Measurements from ENCODE around the gene POLDIP2.

POLDIP2 gene
- long read RNA-seq, donor 1, transcript POLDIP2-201 (11 exons, 2,121 nt) = major isoform, 39 of 59 reads
- long read RNA-seq, donor 1, partial matches to known transcripts = 20 of 59 reads
- long read RNA-seq, donor 1, other reads (novel, unspliced or antisense) = 0 of 59 reads
- long read RNA-seq, donor 2, transcript POLDIP2-201 (11 exons, 2,121 nt) = major isoform, 25 of 25 reads
- long read RNA-seq, donor 2, partial matches to known transcripts = 0 of 25 reads
- long read RNA-seq, donor 2, other reads (novel, unspliced or antisense) = 0 of 25 reads
- long read RNA-seq, donor 3, transcript POLDIP2-201 (11 exons, 2,121 nt) = major isoform, 14 of 14 reads
- long read RNA-seq, donor 3, partial matches to known transcripts = 0 of 14 reads
- long read RNA-seq, donor 3, other reads (novel, unspliced or antisense) = 0 of 14 reads
- long read RNA-seq, donor 4, transcript POLDIP2-201 (11 exons, 2,121 nt) = major isoform, 16 of 16 reads
- long read RNA-seq, donor 4, partial matches to known transcripts = 0 of 16 reads
- long read RNA-seq, donor 4, other reads (novel, unspliced or antisense) = 0 of 16 reads
- long read RNA-seq, donor 5, transcript POLDIP2-201 (11 exons, 2,121 nt) = major isoform, 31 of 58 reads
- long read RNA-seq, donor 5, partial matches to known transcripts = 0 of 58 reads
- long read RNA-seq, donor 5, other reads (novel, unspliced or antisense) = 27 of 58 reads
- long read RNA-seq, donor 6, transcript POLDIP2-201 (11 exons, 2,121 nt) = major isoform, 17 of 17 reads
- long read RNA-seq, donor 6, partial matches to known transcripts = 0 of 17 reads
- long read RNA-seq, donor 6, other reads (novel, unspliced or antisense) = 0 of 17 reads
- long read RNA-seq, donor 7 = 0 reads
- long read RNA-seq, donor 8, transcript POLDIP2-201 (11 exons, 2,121 nt) = major isoform, 24 of 29 reads
- long read RNA-seq, donor 8, partial matches to known transcripts = 0 of 29 reads
- long read RNA-seq, donor 8, other reads (novel, unspliced or antisense) = 5 of 29 reads

DNA sequence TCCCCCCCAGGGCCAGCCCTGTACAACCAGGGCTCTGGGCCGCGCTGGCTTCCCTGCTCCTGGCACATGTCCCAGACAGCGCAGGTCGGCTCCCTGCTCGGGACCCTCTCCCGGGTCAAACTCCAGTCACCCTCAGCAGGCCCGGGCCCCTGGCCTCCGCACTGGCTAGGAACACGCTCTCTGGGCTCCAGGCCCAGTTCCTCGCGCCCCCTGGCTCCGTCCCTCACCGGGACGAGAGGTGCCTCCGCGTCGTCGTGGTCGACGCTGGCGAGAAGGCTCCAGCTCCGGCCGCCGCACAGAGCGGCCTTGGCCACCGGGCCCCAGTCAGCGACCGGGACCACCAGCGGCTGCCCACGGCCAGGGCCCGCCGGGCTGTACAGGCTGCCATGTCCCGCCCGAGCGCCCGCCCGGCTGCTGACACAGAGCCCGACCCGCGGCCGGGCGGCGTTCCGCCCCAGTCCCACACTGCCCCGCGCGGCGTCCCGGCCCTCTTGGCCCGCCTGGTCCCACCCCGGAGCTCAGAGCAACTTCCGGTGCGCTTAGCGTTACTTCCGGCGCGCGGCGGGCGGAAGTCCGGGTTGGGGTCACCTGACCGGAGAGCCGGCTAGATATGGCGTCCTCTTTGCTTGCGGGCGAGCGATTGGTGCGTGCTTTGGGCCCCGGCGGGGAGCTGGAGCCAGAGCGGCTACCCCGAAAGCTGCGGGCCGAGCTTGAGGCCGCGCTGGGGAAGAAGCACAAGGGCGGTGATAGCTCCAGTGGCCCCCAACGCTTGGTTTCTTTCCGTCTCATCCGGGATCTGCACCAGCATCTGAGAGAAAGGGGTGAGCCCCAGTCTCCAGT lies at the start of gene POLDIP2:
Gene POLDIP2 (minus strand): TSS at position 467 of the 840 bp plus-strand sequence. CDS start 79 bp downstream, at position 388.
- peak; percentile 86 for DNase-seq

DNA sequence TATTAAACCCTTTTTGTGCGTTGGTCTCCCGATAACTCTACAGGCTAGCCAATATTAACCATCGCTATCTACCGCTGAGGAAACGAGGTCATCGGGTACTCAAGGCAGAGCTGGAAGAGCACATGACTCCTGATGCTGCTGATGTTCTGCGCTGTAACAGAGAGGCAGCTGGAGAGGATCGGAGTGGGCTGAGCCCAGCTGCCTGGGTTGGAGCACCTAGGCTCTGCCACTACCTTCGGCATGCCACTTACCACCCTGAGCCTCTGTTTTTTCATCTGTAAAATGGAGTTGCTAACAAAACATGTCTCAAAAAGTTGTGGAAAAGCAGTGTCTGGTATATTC lies 49.1 kb upstream of the POLDIP2 start:
- DNase-seq = no peak

GRCh38 chr17:28405632-28406472 lies 48.5 kb upstream of the POLDIP2 start, which contains the start of gene SLC46A1:
TSS of gene SLC46A1 (minus strand) at chr17:28406212. CDS start at chr17:28406114, 98 bp downstream.
- peak; percentile 82 for DNase-seq

DNA sequence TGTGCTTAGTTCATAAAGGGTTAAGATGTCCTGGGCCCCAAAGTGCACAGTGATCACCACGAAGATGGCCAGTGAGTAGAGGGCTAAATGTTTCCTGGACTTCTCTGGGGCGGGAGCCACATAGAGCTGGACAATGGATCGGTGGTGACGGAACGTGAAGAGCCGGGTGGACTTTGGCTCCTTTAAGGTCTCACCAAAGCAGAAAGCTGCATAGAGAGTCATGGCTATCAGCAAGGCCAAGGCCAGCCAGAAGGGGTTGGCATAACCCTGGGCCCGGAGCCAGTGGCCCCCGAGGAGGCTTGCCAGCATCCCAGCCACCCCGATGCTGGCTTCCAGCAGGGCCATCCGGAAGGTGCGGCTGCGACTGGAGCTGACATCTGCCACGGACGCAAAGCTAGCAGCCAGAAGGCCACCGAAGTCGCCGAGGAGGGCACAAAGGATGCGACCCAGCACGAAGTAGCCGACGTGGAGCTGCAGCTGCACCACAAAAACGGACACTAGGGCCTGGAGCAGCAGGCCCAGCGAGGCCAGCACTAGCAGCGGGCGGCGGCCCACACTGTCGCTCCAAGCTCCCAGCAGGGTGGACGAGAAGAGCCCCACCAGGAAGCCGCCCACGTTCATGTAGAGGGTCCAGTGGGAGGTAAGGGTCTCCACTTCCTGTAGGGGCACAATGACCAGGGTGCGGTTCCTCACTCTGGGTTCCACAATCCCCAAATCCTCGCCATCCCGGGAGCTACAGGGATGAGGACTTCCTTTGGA lies 47.7 kb upstream of the POLDIP2 start:
- peak; percentile 53 for DNase-seq

GRCh38 chr17:28404461-28404811 lies 47.1 kb upstream of the POLDIP2 start:
- DNase-seq = no peak

DNA sequence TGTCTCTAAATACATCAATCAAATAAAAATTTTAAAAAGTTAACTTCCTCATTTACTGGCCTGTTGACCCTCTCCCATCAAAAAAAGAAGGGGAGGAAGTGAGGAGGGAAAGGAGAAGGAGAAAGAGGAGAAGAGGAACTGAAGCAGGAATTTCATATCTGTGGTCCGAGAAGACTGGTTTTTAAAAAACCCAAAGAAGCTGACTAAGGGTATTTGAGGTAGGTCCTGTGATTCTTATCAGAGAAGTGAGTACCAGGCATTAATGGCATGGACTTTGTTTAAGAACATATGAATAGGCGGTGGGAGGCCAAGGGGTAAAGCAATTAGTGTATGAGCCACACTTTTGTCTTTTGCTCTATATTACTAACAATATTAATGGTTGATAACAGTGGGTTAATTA lies 46.7 kb upstream of the POLDIP2 start:
- DNase-seq = no peak

- no peak for DNase-seq
Measured at GRCh38 chr17:28402844-28403243, 45.5 kb upstream of the POLDIP2 start.

GRCh38 chr17:28402224-28402630 lies 44.9 kb upstream of the POLDIP2 start:
- no peak for DNase-seq

DNA sequence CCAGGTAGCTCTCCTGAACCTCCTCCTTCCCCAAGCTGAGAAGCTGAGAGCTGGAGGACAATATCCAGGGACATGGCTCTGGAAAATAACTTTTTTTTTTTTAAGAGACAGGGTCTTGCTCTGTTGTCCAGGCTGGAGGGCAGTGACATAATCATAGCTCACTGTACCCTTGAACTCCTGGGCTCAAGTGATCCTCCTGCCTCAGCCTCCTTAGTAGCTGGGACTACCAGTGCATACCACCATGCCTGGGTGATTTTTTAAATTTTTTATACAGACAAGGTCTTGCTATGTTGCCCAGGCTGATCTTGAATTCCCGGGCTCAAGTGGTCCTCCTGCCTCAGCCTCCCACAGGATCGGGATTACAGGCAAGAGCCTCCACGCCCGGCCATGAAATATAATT lies 42.5 kb upstream of the POLDIP2 start:
- no peak for DNase-seq

DNA sequence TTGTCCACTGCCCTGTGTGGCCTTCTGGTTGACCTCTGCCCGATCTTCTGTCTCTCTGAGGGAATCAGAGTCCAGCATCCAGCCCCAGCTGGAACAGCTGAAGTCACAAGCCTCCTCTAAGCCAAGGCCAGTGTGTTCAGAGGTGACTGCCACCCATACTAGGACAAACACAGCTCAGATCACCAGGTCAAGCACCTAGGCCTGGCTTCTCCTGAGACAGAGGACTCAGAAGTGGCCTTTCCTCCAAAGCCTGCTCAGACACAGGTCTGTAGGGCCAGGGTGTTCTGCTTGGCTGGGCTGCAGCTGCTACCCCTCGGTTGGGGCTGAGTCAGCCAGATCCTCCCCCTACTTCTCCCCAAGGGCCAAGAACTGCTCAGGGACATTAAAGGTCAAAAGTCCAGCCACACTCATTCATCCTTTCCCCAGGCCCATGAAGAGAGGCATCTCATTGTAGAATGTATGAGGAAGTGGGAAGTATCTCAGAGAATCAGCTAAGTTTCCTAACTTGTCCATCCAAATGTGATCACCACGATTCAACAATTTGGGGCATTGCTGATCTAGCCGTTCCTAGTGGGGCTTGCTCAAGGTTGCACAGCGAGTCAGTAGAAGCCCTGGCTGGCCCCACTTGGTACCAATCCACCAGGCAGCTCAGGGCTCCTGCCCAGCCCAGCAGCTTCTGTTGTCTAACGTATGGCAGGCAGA lies 41.1 kb upstream of the POLDIP2 start:
- DNase-seq = no peak

GRCh38 chr17:28397687-28398279 lies 40.5 kb upstream of the POLDIP2 start:
- no peak for DNase-seq

DNA sequence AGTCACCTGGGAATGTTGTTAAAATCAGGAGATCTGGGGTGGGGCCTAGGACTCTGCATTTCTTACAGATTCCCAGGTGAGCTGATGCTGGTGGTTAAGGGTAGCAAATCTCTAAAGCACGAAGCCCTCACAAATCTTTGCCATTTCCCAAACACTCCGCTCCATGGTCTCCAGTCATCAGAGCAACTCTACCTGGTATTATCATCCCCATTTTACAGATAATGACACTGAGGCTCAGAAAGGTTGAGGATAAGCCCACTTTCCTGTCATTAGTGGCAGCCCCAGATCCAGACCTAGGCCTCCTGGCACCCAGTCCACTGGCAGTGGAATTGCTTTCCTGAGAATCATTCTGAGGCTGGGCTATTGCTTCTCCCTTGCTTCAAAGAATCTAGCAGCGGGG lies 39.9 kb upstream of the POLDIP2 start:
- DNase-seq = no peak

DNA sequence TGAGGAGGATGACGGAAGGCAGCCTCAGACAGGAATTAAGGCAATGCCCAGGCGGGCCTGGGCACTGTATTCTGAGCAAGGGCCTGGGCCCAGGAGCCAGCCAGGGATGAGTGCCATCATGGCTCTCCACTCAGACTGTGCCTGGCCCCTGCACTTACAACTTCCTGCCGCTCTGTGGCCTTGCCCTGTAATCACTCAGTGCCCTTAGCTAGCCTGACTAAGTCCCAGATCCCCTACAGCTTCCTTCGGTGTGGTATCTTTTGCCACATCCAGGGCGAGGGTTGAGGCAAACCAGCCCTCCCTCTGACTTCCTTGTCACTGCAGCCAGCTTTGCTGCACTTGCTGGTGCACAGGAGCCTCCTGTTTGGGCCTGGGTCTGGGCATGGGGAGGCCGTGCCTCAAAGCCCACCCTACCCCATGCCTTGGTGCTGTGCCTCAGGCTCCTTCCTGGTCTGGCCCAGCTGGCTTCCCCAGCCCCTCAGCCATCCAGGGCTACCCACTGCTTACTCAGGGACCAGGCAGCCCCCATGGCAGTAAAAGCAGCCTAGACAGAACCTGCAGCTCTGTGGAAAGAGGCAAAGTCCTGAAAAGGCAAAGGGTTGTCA lies 39.4 kb upstream of the POLDIP2 start:
- DNase-seq = no peak

- DNase-seq = no peak
Measured at GRCh38 chr17:28395968-28396367, 38.6 kb upstream of the POLDIP2 start.

DNA sequence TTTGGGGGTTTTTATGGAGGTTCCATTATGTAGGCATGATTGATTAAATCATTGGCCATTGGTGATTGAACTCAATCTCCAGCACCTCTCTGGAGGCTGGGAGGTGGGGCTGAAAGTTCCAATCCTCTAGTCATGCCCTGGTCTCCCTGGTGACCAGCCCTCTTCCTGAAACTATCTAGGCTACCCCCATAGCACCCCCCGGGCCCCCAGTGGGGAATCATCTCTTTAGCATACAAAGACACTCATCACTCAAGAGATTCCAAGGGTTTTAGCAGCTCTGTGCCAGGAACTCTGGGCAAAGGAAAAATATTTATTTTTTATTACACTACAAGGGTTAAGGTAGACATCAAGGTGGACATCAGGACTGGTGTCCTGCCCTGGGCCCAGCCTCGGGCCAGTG lies 38.1 kb upstream of the POLDIP2 start:
- DNase-seq = no peak

DNA sequence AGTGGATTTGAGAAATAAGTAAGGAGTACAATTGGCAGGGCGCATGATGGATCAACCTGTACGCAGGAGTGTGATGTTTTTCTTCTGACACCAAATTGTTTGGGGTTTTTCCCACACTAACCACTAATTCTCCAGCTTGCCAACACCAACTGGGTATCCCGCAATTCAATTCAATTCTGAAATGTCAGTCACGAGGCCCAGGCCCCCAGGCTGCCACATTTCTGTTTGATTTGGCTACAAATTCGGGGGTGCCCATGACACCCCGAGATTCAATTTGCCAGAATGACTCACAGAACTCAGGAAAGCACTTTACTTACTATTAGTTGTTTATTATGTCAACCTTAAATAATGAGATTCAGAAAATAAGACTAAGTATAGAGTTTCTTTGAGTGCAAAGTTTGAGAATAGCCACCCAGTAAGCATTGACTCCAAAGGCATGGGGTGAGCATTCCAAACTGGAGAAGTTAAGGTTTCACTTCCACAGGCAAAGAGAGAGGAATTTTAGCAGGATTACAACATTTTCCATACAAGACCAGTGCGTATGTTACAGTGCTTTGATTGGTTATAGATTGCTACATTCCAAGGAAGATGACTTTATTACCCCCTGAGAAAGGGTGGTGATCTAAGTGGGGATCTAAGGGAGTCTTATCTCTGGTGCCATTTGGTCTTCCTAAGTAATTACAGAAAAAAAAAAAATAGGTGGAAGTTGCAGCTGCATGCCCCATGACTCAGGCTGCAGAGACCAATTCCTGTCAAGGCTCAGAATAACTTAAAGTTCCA lies 37.2 kb upstream of the POLDIP2 start:
- DNase-seq = no peak

DNA sequence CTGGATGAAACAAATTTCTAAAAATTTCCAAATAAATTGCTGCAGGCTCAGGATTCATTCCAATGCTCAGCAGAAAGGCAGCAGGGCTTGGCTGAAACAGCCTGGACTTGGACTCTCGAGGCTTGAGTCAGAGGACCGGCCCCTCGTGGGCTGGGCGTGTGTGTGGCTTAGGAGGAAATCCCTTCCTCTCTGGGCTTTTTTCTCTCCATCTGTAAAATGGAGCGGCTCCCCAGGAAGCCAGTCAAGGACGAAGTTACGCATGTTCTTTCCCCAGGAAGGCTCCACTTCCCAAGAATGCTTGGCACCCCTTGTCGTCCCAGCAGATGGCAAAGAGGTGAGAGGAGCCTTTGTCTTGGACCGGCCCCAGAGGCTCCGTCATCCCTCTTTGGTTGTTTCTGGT lies 35.2 kb upstream of the POLDIP2 start:
- DNase-seq = no peak

DNA sequence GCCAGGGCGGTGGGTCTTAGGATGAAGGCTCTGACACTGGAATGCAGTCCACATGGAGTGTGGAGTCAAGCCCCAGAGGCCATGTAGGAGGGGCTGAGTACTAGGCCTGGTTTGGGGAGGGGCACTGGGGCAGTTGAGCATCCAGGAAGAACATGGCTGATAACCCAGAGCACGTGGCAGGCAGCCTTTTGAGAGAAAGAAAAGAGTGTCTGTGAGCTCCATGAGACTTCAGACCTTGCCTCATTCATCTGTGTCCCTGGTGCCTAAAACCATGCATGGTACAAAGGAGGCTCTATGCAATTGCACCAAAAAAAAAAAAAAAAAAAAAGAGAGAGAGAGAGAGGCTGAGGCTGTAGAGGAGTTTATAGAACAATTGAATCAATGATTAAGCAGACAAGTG lies 34.1 kb upstream of the POLDIP2 start:
- DNase-seq = no peak

Measured in right kidney (tissue), 9 donors.